T follicular helper cell (primary cell): ENCODE measurements around the gene ALKBH4.
"Not testable (repeated sequence)": the region's sequence is repeated elsewhere in the genome, so short reads cannot be mapped to it uniquely, and the experiment has no call there.

ENCODE experiments used
- DNase-seq: peaks from one replicate; pipeline ENCODE4 v3.0.0-alpha.2; 2020; ENCODE audit warnings: low read depth

Gene ALKBH4

DNA sequence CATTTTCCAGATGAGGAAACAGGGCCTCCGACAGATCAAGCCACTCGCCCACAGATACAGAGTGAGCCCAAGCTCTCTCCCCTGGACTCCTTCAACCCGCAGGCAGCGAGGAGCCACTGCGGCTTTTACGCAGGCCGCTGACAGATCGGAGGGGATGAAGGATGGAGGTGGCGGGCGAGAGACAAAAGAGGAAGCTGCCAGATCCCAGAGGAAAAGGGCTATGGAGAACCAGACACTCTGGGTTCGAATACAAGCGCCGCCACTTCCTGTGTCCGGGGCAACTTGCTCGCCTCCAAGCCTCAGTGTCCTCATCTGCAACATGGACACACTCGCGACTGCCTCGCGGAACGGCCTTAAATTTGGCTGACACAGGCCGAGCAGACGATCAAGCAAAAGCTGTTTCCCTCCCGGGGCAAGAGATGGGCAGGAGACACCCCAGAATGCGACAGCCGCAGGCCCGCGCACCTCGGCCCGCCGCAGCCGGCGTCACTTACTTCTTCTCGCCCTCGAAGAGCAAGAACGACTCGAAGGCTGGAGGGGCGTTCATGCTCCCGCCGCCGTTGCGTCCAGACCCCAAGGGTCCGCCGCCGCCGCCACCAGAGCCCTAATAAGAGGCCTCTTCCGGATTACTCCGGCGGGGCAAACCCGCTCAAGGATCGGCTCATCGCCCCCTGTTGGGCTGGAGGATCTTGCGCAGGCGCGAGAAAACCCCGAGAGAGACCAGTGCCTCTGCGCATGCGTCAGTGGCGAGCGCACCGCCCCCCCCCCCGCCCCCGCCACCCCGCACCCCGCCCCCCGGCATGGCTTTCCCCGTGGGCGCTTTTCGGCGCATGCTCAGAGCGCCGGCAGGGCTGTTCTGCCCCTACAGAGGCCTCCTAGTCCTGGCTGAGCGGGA, 13.9 kb upstream of the ALKBH4 start, which contains the start of gene POLR2J:
POLR2J (minus strand) TSS at position 609 of the 895 bp plus-strand sequence; CDS start at position 547, 62 bp downstream.
- DNase-seq: peak; percentile 68

DNA sequence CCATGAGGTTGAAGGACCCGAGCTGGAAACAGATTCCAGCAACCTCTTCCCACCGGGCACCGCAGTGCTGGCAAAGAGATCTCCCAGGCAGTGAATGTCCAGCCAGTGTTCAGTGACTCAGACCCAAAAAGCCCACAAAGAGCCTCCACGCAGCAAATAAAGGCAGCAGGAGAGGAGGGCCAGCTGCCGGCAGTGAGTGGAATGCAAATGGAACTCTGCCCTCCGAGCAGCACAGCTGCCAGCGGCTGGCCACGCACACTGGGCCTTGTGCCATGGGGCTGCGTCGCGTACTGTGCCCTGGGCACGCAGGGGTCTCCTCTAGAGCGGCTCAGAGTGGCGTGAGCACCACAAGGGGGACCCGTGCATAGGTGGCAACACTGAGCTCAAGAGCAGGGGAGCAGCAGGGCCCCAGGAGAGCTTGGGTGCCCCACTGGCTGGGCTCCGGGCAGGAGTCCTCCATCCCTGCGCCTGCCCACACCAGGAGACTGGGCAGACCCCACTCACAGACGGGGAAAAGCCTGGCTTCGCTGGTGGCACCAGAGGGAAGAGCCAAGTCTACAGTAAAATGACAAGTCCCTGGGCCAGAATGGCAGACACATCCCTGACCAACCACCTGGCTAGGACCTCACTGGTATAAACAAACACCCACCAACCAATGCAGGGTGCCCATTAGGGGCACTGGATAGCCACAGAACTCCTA, 10.2 kb upstream of the ALKBH4 start:
- DNase-seq: not testable (repeated sequence)

DNA sequence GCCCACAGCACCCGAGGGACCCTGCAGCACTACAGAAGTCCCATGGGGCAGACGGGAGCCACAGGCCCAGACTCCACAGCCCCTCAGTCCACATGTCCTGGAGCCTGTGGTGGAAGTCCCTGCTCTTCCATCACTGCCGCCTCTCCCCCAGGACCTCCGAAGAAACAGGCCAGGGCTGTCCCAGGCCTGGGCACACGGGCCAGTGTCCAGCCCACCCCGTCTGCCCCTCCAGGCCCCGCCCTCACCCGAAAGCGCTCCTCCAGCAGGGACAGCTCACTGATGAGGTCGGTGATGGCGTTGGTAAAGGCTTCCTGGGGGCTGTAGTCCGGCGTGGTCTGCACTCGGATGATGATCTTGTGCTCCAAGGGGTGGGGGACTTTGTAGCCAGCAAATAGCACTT, 9.5 kb upstream of the ALKBH4 start:
- DNase-seq: not testable (repeated sequence)

DNA sequence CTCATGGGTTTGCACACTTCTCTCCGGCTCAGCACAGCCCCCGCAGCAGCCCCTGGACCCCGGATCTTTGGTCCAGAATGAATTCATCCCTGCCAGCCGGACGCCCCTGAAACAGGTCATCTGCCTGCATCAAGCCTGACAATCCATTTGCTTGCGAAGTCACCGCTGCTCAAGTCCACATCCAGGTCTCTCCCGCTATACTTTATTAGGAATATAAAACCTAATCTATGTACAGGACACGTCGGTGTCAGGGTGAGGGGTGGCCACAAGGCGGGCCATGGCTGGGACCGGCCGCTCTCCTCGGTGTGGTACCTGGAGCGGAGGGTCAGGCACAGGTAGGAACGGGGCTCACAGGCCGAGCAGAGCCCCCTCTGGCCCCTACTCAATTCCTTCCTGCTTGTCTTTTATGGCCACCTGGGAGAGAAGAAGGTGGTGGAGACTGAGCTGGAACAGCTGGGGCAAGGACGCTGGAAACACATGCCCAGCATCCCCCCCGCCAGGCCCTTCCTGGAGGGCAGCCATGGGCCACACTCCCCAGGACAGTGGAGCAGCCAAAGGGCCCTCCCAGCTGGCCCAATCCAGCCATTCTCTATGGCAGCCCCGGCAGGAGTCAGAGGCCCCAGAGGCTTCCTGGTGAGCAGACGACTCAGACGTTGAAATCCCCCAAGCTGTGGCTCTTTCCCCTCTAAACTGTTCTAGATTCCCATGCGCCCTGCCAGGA, 8.8 kb upstream of the ALKBH4 start:
- DNase-seq: no peak

DNA sequence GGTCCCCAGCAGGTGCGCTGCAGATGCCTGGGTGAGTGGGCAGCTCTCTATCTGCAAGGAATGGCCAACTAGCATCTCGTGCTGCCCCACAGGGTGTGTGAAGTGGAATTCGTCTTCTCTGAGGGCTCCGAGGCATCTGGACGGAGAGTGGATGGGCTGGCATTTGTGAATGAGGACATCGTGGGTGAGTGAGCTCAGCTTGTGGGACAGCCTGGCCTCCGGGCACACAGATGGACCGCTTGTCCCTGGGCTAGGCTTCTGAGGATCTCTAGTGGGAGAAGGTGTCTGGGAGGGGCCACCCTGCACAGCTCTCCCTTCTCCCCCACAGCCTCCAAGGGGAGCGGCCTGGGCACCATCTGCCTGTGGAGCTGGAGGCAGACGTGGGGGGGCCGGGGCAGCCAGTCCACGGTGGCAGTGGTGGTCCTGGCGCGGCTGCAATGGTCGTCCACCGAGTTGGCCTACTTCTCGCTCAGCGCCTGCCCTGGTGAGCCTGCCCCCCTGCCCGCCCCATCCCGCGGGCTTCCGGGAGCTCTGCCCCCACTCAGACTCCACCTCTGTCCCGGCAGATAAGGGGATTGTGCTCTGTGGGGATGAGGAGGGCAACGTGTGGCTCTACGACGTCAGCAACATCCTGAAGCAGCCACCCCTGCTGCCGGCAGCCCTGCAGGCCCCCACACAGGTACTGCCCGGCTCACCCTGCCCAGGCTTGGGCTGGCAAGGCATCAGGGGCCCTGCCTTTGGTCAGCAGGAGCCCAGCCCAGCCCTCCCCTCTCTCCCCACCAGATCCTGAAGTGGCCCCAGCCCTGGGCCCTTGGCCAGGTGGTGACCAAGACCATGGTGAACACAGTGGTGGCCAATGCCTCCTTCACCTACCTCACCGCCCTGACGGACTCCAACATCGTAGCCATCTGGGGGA, 7.7 kb upstream of the ALKBH4 start:
- no peak for DNase-seq

DNA sequence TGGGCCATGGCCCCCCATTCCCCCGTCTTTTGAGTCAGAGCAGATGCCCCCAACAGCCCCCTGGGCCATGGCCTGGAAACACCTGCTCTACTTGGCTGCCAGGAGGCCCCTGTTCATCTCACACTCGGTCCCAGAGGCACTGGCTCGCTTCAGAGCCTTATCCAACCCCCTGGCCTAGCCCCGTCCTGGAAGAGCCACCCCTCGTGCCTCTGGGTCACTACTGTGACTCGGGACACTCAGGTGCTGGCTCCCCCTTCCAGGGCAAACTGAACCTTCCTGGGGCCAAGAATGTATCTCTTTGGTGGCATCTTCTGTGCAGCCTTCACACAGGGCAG, 7.1 kb upstream of the ALKBH4 start:
- DNase-seq: no peak

DNA sequence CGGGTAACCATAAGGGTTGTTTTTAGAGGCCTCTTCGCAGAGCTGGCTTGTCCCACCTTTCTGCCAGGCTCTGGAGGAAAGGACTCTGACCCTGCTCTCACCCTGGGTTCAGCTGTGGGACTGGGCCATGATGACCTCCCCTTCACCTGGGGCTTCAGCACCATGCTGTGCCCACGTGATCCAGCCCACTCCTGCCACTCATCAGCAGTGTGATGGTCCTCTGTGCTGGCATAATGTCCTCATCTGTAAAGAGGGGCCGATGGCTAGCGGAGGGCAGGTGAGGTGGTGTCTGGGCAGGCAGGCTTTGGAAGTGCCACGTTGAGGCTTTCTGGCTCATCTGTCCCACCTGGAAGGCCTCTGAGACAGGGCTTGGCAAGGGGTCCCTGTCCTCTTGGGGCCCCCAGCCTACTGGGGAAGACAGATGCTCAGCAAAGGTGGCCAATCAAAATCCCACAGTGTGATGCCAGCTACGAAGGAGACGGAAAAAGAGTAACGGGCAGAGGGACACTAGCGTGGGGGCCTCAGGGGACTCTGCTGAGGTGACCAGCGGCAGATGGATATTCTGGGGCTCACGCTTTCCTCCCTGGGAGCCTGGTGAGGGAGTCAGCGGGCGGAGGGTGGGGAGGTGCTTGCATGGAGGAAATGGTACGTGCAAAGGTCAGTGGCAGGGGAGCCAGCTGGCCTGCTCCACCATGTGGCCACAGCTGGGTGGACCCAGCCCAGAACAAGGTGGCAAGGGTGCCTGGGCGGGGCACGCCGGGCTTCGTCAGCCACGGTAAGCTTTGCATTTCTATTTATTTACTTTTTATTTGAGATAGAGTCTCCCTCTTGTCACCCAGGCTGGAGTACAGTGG, 5.5 kb upstream of the ALKBH4 start:
- DNase-seq: no peak

DNA sequence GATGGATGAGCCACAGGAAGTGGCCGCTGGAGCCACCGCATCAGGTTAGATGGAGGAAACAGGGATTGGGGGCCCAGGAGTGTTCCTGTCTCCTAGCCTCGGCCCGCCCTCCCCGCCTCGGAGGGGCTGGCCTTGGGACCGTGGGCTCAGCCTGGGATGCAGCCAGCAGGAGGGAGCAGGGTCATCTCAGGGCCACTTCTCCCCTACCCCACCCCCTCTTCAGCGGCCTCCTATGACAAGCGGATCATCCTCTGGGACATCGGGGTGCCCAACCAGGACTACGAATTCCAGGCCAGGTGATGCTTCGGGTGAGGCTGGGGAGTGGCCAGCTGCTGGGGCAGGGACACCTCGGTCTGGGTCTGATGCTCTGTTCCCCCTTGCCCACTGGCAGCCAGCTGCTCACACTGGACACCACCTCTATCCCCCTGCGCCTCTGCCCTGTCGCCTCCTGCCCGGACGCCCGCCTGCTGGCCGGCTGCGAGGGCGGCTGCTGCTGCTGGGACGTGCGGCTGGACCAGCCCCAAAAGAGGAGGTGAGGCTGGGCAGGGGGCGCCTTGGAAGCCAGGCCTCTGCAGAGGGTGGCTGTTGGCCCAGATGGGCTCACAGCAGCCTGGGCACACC, 4.8 kb upstream of the ALKBH4 start:
- DNase-seq: no peak

DNA sequence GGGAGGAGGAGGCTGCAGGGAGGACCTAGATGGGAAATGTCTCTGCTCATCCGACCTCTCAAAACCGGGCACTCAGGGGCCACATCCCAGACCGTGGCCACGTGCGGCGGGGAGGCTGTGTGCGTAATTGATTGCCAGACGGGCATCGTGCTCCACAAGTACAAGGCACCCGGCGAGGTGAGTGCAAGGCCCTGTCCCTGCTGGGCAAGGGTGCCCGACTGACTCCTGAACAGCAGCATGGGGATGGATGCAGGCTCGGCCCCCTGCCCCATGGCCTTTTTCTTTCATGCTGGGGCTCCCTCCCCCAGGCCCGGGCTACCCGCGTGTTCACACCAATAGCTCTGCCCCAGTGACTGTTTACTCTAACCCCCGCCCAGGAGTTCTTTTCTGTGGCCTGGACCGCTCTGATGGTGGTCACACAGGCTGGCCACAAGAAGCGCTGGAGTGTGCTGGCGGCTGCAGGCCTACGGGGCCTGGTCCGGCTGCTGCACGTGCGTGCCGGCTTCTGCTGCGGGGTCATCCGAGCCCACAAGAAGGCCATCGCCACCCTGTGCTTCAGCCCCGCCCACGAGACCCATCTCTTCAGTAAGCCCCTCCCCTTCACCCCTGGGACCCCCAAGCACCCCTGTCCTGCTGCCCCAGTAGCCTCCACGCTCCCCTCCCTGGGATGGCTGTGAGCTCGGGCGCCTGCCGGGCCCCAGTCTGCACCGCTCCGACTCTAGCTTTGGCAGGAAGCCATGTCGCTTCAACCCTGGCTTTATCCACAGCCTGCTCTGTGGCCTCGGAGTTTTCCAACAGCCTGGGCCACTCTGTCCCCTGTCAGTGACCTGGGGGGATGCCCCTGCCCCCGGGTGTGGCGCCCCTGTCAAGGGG, 4.1 kb upstream of the ALKBH4 start:
- DNase-seq: no peak

DNA sequence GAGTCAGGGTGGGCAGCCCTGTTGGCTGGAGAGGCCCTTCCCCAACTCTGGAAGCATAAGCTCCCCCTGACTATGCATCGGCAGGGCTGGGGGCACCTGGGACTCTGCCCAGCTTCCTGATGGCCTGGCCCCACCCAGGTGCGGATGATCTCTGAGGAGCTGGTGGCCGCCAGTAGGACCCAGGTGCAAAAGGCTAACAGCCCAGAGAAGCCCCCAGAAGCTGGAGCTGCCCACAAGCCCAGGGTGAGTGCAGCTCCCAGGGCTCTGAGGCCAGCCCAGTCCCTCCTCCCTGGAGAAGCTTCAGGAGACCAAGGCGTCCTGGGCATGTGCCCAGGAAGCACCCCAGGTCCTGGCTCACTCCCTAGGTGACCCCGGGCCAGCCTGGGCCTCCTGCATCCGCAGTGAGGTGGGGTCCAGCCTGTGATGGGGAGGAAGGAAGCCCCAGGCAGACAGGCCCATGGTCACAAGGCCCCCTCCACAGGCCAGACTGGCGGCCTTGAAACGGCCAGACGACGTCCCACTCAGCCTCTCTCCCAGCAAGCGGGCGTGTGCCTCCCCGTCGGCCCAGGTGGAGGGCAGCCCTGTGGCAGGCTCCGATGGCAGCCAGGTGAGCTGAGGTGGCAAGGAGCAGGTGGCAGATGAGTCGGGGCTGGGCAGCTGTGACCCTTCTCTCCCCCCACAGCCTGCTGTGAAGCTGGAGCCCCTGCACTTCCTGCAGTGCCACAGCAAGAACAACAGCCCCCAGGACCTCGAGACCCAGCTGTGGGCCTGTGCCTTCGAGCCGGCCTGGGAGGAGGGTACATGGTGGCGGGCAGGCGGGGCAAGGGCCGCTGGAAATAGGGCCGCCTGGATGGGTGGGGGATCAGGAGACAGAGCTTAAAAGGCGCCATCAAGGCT, 3.2 kb upstream of the ALKBH4 start:
- DNase-seq: no peak

DNA sequence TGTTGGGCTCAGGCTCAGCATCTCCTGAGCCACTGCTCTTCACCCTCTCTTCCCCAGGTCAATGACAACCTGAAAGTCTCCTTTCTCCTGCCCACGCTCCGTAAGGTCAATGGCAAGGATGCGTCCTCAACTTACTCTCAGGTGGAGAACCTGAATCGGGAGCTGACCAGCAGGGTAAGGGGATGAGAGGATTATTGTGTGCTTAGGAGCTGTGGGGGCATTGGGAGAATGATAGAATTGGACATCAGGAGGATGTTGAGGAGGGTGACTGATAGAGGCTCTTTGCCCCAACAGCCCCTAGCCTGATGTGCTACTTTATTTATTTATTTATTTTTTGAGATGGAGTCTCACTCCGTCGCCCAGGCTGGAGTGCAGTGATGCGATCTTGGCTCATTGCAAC, 1.4 kb upstream of the ALKBH4 start:
- DNase-seq: no peak

DNA sequence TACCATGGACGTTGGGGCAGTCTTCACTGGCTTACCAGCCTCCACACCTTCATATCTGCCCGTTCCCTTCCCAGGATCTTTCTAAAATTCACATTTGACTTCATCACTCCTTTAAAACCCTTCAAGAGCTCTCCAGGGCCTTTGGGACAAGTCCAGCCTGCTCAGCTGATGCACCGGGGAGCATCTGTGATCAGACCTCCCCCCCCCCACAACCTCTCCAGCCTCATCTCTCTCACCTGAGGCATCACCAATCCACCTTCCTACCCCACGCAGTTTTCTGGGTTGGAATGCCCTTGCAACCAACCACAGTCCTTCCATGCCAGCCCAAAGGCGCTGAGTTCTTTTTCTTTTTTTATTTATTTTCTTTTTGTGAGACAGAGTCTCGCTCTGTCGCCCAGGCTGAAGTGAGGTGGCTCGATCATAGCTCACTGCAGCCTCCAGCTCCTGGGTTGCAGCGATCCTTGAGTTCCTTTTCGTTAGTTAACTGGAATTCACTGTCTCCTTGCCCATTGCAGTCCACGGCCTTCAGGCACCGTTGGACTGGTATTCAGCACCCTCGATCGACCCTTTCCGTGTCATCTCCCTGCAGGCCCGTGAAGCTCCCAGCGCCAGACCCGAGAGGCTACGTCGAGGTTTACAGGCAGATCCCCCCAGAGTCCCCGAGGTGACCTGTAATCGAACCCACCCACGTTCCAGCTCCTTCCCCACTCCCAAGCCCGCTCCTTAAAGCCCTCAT, 654 bp downstream of the ALKBH4 start:
- no peak for DNase-seq

DNA sequence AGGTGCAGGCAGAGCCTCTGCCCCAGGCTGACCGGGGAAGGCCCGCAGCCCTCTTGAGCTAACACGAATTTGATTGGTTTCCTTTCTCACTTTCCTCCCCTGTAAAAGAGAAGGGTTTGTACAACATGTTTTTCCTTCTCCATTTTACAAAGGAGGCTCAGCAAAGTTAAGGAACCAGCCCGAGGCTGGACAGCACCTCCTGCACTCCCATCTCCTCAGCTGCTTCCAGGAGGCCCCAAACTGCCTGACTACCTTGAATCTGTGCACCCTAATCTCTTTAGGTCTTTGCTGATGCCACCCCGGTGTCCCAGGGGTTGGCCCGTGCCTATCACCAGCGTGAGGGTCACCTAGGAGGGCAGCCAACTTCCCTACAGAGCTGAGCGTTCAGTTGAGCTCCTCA, 4.2 kb downstream of the ALKBH4 start:
- DNase-seq: no peak

DNA sequence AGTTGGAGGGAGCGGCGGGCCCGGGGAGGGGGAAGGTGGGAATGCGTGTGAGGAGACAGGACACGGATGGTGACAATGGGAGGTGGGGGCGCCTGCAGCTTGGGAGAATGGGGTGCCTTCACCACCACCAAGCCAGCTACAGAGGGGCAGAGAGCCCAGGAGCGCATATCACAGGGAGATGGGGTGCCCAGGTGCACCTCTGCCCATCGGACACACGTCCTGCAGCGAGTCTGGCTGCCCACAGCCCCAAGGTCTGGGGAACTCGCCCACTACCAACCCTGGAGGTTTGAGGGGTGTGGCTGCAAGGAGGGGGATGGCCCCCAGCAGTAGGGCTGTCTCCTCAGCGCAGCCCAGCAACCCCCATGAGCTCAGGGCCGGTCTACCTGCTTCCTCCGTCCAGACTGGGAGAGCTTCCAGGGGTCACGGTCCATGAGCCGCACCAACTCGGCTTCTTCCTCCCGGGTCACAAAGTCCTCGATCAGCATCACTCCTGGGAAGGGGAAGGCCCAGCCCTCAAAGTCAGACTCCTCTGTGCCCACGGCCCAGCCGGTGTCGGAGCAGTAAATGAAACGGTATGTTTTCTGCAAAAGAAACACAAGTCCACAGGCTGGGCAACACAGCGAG, 5.3 kb downstream of the ALKBH4 start:
- DNase-seq: no peak

DNA sequence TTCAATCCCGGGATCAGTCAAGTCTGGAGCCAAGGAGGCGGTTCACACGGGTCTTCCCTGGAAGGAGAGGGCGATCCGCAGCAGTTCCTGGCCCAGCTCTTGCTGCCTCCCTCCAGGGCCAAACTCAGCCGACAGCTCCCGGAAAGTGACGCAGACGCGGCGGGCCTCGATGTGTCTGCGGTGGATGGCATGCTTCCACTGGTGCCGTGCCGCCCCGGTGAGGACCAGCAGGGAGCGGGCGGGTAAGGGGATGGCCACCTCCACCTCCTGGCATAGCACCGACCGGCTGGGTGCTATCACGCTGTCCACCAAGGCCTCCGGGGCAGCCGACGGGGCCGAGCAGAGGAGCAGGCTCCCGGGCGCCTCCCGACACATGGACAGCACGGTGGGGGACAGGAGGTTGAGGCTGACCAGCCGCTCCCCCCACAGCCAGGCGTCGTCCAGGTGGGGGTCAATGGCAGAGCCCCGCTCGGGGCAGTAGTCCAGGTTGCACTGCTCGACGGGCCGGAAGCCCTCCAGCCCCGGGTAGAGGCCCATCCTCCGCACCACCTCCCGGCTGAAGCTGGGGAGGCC, 7.2 kb downstream of the ALKBH4 start:
- DNase-seq: no peak

DNA sequence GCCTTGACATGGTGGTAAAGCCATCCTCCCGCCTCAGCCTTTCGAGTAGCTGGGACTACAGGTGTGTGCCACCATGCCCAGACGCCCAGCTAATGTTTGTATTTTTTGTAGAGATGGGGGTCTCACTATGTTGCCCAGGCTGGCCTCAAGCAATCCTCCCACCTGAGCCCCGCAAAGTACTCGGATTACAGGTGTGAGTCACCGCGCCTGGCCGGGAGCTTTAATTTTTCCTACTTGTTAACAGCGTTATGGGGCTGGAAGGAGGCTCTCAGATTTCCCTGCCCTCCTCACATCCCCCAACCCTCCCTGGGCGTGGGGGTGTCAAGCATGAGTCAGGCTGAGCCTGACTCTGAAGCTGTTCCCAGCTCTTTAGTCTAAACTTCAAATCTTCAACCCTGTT, 8.3 kb downstream of the ALKBH4 start:
- DNase-seq: no peak

DNA sequence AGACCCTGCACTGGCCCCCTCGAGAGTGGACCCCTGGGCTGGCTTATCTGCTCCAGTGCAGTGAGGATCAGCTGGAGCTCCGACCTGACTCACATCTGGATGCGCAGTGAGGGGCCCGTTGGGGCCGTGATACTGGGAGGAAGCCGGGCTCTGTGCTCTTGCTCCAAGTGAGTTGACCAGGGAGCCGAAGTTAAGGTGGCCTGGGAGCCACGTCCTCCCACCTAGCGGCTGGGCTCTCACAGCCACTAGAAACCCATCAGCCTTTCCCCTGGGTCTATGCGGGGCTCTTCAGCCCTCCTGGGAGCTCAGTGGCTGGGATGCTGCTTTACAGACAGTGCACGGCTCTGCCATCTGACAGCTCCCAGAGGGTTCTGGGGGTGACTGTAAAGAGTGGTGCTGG, 9.1 kb downstream of the ALKBH4 start:
- DNase-seq: no peak
